ENCODE data around the gene NR2C1.
"Not testable (repeated sequence)": the region's sequence is repeated elsewhere in the genome, so short reads cannot be mapped to it uniquely, and the experiment has no call there.

The NR2C1 gene

GRCh38 chr12:95072900-95073697 is at the start of gene NR2C1:
TSS of gene NR2C1 (minus strand) at chr12:95073618. CDS start at chr12:95067384, 6,234 bp downstream.
- DNase-seq, result peak; percentile 89

DNA sequence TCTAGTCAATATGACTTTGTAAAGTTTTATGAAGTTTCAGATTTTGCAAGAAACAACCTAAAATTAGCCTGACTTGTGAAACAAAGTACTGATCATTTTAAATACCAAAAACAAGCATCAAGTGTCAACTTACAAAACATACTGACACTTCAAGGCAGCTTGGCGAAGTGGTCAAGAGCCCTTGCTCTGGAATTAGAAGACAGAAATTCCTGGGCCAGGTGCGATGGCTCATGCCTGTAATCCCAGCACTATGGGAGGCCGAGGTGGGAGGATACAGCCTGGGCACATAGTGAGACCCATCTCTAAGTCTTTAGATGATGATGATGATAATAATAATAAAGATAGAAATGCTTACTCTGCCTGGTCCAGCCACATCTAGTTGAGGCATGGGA is 45.4 kb upstream of the NR2C1 start:
- DNase-seq, result no peak

DNA sequence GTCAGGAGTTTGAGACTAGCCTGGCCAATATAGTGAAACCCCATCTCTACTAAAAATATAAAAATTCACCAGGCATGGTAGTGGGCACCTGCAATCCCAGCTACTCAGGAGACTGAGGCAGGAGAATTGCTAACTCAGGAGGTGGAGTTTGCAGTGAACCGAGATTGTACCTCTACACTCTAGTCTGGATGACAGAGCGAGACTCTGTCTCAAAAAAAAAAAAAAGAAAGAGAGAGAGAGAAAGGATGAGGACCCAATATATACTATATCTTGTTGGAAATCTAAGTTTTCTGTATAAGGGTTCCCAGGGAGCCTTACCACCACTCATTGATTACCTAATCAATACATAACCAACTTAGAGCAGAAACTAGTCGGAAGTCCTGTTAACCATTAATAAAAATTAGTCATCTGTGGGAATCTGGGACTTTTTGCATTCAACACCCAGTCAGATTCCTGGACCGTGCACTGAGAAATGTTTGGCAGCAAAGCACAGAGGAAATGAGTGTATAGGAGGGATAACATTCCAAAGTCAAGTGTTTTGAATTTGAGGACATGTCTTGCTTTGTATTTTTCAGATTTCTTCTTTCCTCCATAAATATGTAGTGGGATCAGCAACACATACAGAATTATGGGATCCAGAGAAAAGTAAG is 44.8 kb upstream of the NR2C1 start:
- DNase-seq, result no peak

GRCh38 chr12:95117178-95117599 is 43.8 kb upstream of the NR2C1 start:
- peak; percentile 60 for DNase-seq

- DNase-seq, result no peak
Measured at GRCh38 chr12:95116773-95117172, 43.4 kb upstream of the NR2C1 start.

- DNase-seq, result no peak
Measured at GRCh38 chr12:95116341-95116740, 42.9 kb upstream of the NR2C1 start.

GRCh38 chr12:95115641-95116040 is 42.2 kb upstream of the NR2C1 start:
- no peak for DNase-seq

- no peak for DNase-seq
Measured at GRCh38 chr12:95114766-95115405, 41.5 kb upstream of the NR2C1 start.

DNA sequence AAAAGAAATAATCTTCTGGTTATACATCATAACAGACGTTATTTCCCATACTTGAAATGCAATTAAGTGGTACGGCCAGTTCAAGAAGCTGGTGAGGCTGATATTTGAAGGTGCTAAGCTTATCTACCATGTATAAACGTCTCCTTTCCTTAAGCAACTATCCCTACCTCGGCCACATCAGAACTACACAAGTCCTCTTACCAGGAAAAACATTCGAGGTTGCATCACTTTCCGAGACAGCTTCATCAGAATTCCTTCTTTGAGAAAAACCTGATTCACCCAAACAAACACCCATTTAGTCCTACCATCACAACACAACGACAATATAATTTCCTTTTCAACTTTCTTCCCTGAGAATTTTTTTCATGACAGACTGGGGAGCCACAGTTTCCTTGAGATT is 33.9 kb upstream of the NR2C1 start:
- no peak for DNase-seq

DNA sequence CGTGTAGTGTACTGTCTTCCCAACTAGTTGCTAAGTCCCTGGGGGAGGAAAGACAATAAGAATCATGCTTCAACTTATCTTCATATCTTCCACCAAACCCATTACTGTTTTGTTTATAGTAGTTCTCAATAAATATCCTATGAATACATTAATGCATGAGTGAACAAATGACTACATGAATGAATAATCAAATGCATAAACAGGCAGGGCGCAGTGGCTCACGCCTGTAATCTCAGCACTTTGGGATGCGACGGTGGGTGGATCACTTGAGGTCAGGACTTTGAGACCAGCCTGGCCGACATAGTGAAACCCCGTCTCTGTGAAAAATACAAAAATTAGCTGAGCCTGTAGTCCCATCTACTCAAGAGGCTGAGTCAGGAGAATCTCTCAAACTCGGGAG is 32.1 kb upstream of the NR2C1 start:
- no peak for DNase-seq

- DNase-seq, result no peak
Measured at GRCh38 chr12:95104919-95105452, 31.6 kb upstream of the NR2C1 start.

DNA sequence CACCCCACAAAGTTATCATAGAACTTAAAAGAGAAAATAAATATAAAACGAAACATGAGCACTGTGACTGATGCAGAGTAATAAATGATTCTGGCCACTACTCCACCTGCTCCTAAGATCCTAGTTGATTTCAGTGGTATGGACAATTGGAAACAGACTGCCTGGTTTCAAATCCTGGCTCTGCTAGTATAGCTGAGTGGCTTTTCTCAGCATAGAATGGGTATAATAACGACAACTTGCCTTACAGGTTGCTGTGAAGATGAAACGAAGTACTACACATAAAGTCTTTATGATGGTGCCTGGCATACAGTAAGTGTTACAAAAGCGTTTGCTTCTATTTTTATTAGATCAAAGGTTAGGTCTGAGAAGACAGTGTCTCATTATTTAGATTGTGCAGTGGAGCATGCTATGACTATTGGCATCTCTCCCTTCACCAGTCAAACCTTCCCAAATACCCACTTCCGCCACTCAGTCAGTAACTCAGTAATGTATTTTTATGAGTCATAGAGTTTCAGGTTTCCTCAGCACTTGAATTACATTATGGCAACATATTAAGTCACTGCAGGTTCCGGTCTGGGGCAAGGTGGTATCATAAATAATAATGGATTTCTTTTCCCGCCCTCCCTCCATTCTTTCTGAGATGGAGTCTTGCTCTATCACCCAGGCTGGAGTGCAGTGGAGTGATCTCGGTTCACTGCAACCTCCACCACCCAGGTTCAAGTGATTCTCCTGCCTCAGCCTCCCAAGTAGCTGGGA is 29.7 kb upstream of the NR2C1 start:
- peak; percentile 59 for DNase-seq

GRCh38 chr12:95101957-95102356 is 28.5 kb upstream of the NR2C1 start:
- DNase-seq, result not testable (repeated sequence)

GRCh38 chr12:95100264-95101190 is 27.1 kb upstream of the NR2C1 start:
- no peak for DNase-seq

DNA sequence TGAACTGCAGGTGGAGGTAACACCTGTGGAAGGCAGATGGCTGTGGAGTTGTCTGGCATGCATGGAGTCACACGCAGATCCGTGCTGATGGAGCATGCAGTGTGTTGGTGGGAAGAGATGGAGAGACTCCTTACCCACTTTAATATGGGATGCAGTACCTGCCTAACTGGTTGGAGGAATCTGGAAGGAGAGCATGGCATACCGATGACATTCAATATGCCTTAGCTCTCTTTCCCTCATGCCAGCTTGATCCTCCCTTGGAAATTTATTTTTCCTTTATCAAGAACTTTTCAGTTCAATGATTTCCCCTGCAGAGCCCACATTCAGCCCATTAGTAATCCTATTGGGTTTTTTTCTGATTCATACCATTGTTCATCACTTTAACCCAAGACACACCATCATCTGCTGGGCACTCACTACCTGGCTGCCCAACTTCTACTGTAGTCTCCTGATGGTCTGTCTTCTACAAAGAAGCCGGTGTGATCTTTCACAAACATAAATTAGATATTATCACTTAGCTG is 25.9 kb upstream of the NR2C1 start:
- no peak for DNase-seq

DNA sequence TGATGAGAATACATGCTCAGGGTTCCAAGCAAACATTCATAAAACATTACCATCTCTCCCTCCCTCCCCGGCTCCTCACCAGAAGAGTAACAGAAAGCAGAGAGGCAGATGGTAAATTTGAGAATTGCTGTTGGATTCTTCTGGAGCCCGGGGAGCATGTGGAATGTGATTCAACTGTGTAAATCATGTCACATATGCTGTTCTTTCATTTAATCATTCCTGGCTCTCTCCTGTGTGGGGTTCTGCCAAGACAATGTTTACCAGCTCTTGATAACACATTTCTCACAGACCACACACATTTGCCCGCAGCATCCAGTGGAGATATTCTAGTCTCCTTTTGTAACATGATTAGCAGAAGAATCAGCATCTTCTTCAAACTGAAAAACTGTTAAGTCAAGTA is 23.4 kb upstream of the NR2C1 start:
- DNase-seq, result peak; percentile 50

- DNase-seq, result no peak
Measured at GRCh38 chr12:95096378-95096777, 23.0 kb upstream of the NR2C1 start.

DNA sequence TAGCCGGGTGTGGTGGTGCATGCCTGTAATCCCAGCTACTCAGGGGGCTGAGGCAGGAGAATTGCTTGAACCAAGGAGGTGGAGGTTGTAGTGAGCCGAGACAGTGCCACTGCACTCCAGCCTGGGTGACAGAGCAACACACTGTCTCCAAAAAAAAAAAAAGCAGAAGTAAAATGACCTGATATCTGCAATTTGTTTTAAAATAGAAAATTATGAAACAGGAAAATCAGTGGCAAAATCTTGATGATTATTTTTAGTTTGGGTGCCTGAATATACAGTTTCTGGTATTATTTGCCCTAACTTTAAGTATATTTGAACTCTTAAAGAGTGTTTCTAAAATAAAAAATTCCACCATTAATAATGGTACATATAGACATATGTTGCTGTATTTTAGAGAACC is 22.4 kb upstream of the NR2C1 start:
- DNase-seq, result not testable (repeated sequence)

DNA sequence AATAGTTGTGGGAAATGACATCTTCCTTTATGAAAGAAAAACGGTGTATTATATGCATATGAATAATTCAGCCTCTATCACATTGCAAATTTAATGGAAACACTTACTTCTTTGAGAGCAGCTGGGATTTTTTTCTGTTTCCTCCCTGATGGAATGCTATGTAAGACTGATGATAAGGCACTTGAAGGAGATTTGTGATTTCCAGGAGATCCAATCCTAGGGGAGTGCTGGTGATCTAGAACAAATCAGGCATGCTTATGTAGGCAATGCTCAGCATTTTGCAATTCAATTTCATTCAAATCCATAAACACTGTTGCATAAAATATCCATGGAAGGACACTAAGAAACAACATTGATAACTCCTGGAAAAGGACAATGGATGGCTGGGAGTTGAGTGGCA is 16.0 kb upstream of the NR2C1 start:
- no peak for DNase-seq

GRCh38 chr12:95088379-95088778 is 15.0 kb upstream of the NR2C1 start:
- DNase-seq, result no peak

GRCh38 chr12:95085612-95086011 is 12.2 kb upstream of the NR2C1 start:
- DNase-seq, result no peak

DNA sequence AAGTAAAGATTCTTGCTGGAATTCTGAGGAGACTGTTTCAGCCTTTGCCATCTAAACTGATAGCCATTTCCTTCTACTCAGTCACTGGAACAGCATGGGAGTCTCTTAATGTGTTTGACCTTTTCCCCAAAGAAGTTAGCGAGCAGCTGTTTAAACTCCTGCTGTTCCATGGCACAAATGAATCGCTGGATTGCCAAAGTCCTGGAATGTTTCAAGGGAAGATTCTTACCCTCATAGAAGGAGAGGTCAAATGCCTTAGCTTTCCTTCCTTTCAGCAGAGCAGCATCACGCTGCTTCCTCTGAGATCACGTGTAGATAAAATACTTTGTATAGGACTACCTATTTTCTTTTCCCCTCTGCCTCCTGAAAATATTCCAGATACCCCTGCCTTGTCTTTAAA is 10.5 kb upstream of the NR2C1 start:
- DNase-seq, result no peak
